Breast epithelium (tissue), 3 donors: ENCODE data around the gene ELMOD3.

Source experiments
- CTCF ChIP-seq, 3 donors: fragments of 450-650 bp; IDR thresholded peaks; one replicate each; pipeline ENCODE4 v1.5.1; 2016 to 2017; ENCODE audit warnings: antibody characterized with exemption in 3 of 3, mild to moderate bottlenecking in 3 of 3, moderate library complexity in 3 of 3
- POLR2AphosphoS5 ChIP-seq, 3 donors: sonication (generic); formaldehyde crosslinking; IDR thresholded peaks; one replicate each; pipeline ENCODE4 v1.6.1; 2017; ENCODE audit warnings: antibody characterized with exemption in 3 of 3

DNA sequence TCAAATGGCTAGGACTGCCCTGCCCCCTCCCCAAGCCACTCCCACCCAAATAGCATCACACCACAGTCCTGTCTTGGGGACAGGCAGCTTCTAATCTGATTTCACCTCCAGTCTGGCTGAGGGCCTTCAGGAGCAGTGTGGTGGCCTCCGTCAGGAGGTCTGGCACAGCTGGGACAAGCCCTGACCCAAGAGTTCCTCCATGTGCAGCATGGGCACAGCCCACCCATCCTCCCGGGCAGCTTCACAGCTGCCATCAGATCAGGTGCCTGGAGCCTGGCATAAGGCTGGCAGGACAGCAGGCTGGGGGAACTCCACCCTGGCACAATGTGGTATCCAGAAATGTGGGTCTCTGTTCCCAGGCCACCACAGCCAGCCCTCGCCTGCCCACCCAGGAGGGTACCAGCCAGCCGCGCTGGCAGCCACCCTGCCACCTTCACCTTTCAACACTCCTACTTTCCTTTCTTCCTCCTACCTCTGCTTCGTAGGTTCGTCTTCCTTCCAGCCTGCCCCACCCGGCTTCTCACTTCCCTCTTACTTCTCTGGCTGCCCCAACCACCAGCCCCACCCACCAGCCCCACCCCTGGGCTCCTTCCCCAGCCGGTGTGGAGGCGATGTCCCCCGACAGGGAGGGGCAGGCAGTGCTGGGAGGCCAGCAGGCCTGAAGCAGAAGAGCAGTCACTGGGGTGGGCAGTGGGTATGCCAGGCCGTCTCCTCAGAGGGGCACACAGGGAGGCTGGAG is 55.4 kb downstream of the ELMOD3 start, which contains the start of gene CAPG:
- TF ChIP-seq POLR2AphosphoS5 (IDR thresholded peaks at IDR 0.05) (no peak), CTCF (IDR thresholded peaks at IDR 0.05) (no peak)
